Hepatocyte (in vitro differentiated cells): ENCODE data around the gene ZNF521.

Experiments
- CTCF ChIP-seq: fragments of 200-600 bp; sonication (generic); IDR thresholded peaks from 2 replicates; pipeline ENCODE4 v1.5.1; 2016; ENCODE audit warnings: antibody characterized with exemption, mild to moderate bottlenecking; ENCODE audit not compliant: poor library complexity
- EZH2 ChIP-seq: fragments of 200-600 bp; sonication (generic); IDR thresholded peaks from 2 replicates; pipeline ENCODE4 v1.6.1; 2016; ENCODE audit warnings: antibody characterized with exemption, mild to moderate bottlenecking, borderline replicate concordance
- EZH2phosphoT487 ChIP-seq: fragments of 200-600 bp; sonication (generic); IDR thresholded peaks from one replicate; pipeline ENCODE4 v1.6.1; 2018; ENCODE audit warnings: antibody characterized with exemption, mild to moderate bottlenecking, low read depth, moderate library complexity; ENCODE audit not compliant: unreplicated experiment, severe bottlenecking

- TF ChIP-seq CTCF (no peak), EZH2phosphoT487 (no peak), EZH2 (no peak)
Measured at GRCh38 chr18:25279556-25279955, 72.4 kb downstream of the ZNF521 start.
